ENCODE results near the gene MMP15. TPM values are rescaled to one million over a fixed set of nuclear protein-coding genes. Genes with fewer than 3 reads are reported as not detected.
A peak's percentile ranks its signal among the peaks of the same experiment; 100 is the strongest.

MMP15 gene
- total and polyA plus RNA-seq, 2 of the 13 experiments (the other 11 are each of a cell fraction or from before 2014, with no cell fraction given) = 35.2 to 44.9 TPM

DNA sequence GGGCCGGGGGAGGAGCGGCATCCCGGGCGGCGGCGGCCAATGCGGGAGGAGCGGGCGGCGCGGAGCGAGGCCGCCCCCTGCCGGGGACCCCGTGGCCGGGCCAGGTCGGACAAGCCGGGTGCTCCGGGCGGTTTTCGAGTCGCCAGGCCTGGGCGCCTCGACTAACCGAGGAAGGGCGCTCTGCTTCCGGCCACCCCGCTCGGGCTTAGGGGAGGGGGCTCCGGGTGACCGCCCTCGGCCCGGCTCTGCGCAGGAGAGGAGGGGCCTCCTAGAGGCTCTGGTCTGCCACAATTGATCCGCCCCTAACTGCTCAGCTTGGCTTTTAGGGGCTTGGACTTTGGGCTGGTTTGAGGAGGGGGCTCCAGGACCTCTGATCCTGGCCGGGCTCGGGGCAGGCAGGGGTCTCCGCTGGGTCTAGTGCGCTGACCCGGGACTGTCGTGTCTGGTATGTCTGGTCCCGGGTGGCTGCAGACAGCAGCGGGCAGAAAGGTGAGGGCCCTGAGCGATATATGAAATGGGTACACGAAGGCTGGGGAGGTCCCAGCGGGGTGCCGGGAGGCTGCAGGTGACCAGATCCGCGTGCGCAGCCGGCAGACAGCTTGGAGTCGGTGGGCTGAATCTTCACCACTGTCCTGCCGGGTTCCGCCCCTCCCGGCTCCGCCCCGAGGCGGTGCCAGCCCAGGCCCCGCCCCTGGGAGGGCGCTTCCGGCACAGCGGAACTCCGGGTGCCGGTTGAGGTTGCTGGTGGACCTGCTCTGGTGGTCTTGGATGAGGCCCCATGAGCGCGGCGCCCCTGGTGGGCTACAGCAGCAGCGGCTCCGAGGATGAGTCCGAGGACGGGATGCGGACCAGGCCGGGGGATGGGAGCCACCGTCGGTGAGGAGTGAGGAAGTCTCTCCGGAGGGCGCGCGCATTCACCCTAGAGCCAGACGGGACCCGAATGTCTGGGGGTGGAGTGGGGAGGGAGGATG lies 24.6 kb upstream of the MMP15 start, which contains the start of gene USB1 (continued):
- peak; percentile 58; the same call in 1 of the 2 replicates for TF ChIP-seq ZHX1 (CRISPR knock-in tag; IDR thresholded peaks at IDR 0.05; ENCODE audit: low read depth)
- no peak for TF ChIP-seq ZNF562 (CRISPR knock-in tag; IDR thresholded peaks at IDR 0.05; ENCODE audit: borderline replicate concordance)
- 0 out of 2 replicates have a peak, but pooled peaks have one; percentile 93 for TF ChIP-seq ZNF275 (CRISPR knock-in tag; IDR thresholded peaks at IDR 0.05; ENCODE audit: borderline replicate concordance)
- peak; percentile 79 for TF ChIP-seq SNAPC4 (CRISPR knock-in tag; IDR thresholded peaks at IDR 0.05)
- TF ChIP-seq ZNF569 (CRISPR knock-in tag; IDR thresholded peaks at IDR 0.05; ENCODE audit: borderline replicate concordance) = no peak
- TF ChIP-seq DNMT1 (CRISPR knock-in tag; IDR thresholded peaks at IDR 0.05) = peak; percentile 24; the same call in 1 of the 2 replicates
- no peak for TF ChIP-seq ZNF143 (CRISPR knock-in tag; IDR thresholded peaks at IDR 0.05)
- no peak for TF ChIP-seq TBX3 (IDR thresholded peaks at IDR 0.05; ENCODE audit: borderline replicate concordance)
- peak; percentile 17; the same call in 1 of the 2 replicates for TF ChIP-seq WIZ (CRISPR knock-in tag; IDR thresholded peaks at IDR 0.05)
- TF ChIP-seq FOXP1 (IDR thresholded peaks at IDR 0.05) = no peak
- TF ChIP-seq FOXP1 (CRISPR knock-in tag; IDR thresholded peaks at IDR 0.05) = no peak
- TF ChIP-seq RXRA (CRISPR knock-in tag; IDR thresholded peaks at IDR 0.05) = peak; percentile 73; the same call in 1 of the 2 replicates
- TF ChIP-seq ATF7 (IDR thresholded peaks at IDR 0.05) = no peak
- TF ChIP-seq ATF7 (CRISPR knock-in tag; IDR thresholded peaks at IDR 0.05) = peak; percentile 53; the same call in 1 of the 2 replicates
- TF ChIP-seq ZNF839 (CRISPR knock-in tag; IDR thresholded peaks at IDR 0.05; ENCODE audit: borderline replicate concordance) = no peak
- no peak for TF ChIP-seq FOXK2 (IDR thresholded peaks at IDR 0.05)
- TF ChIP-seq ZNF33B (CRISPR knock-in tag; IDR thresholded peaks at IDR 0.05) = peak; percentile 27; the same call in 1 of the 2 replicates
- TF ChIP-seq ZNF549 (CRISPR knock-in tag; IDR thresholded peaks at IDR 0.05) = 0 out of 2 replicates have a peak, but pooled peaks have one; percentile 53
- TF ChIP-seq ZNF124 (CRISPR knock-in tag; IDR thresholded peaks at IDR 0.05) = peak; percentile 65; the same call in 1 of the 2 replicates
- no peak for TF ChIP-seq ATF5 (CRISPR knock-in tag; IDR thresholded peaks at IDR 0.05; ENCODE audit: low read depth)

Measured in HepG2 (cell line).